HepG2 (cell line): ENCODE data around the gene ATP23. TPM values are rescaled to one million over a fixed set of nuclear protein-coding genes. Genes with fewer than 3 reads are reported as not detected.

Experiments
- ATAC-seq: fragments of 200-7000 bp; cut with Tn5 transposase; 3 replicates; pipeline ENCODE4 v1.9.1; 2020; ENCODE audit warnings: mild to moderate bottlenecking, moderate library complexity
- BruUV-seq: library from RNA; stranded (reverse); fragments of 400-500 nt; replicated peaks from 2 replicates; lab custom pipeline; 2021; lab: Mats Ljungman, UMichigan
- CTCF ChIA-PET: fragments of 300-600 bp; formaldehyde crosslinking; extraction: SDS; loops from one replicate; lab custom pipeline; 2021; ENCODE audit warnings: low total read pairs, inconsistent platforms, low intra/inter-chr PET ratio; lab: Yijun Ruan, JAX
- POLR2A ChIA-PET: fragments of 350-600 bp; sonication (Branson Sonifier 250); formaldehyde crosslinking; loops from one replicate; lab custom pipeline; 2020; ENCODE audit warnings: antibody characterized with exemption, inconsistent platforms; lab: Yijun Ruan, JAX
- DNase-seq: peaks from one replicate; pipeline ENCODE4 v3.0.0-alpha.2; 2015; ENCODE audit warnings: low spot score
- FAIRE-seq: peaks from 3 replicates; lab custom pipeline; 2011; peaks lifted over from hg19 to GRCh38; lab: Jason Lieb, UNC
- H2AFZ ChIP-seq: one replicate; pipeline ENCODE4 v1.6.1; 2011; ENCODE audit warnings: low read length, inconsistent platforms
- H3K27ac ChIP-seq: fragments of 300-600 bp; 3 replicates; pipeline ENCODE4 v1.8.0; 2011; ENCODE audit warnings: mixed run types, mild to moderate bottlenecking, mixed read lengths, low read length, inconsistent platforms; ENCODE audit not compliant: insufficient read depth; ENCODE audit errors: extremely low read length
- H3K27me3 ChIP-seq, 2 experiments: fragments of 200-600 bp in 1 of 2; 2 replicates in 1 of 2; 3 replicates in 1 of 2; pipeline versions ENCODE4 v1.6.0 to v1.8.0; 2011; ENCODE audit warnings: low read length in 2 of 2, mild to moderate bottlenecking in 2 of 2, moderate library complexity in 2 of 2, inconsistent platforms in 1 of 2; ENCODE audit not compliant: insufficient read depth in 2 of 2, control insufficient read depth in 1 of 2
- H3K36me3 ChIP-seq, 2 experiments: fragments of 200-600 bp in 1 of 2; replicated peaks in 1 of 2; 2 replicates in 1 of 2; 3 replicates in 1 of 2; pipeline versions ENCODE4 v1.5.1 to v1.8.0; 2011; ENCODE audit warnings: low read length in 2 of 2, inconsistent platforms in 1 of 2; ENCODE audit not compliant: insufficient read depth in 2 of 2, control insufficient read depth in 1 of 2
- H3K4me1 ChIP-seq: 2 replicates; pipeline ENCODE4 v1.5.1; 2012; ENCODE audit warnings: low read length, inconsistent platforms; ENCODE audit not compliant: insufficient read depth
- H3K4me2 ChIP-seq: 2 replicates; pipeline ENCODE4 v1.6.0; 2011; ENCODE audit warnings: low read depth, low read length, inconsistent platforms
- H3K4me3 ChIP-seq, 3 experiments: fragments of 200-600 bp in 1 of 3; sonication (generic), shearing (Covaris generic) in 1 of 3; replicated peaks in 1 of 3; 2 replicates each; pipeline ENCODE4 v1.5.1; 2011 to 2016; ENCODE audit warnings: low read length in 3 of 3, inconsistent platforms in 2 of 3, low read depth in 2 of 3, mild to moderate bottlenecking in 2 of 3, control low read depth in 1 of 3, mixed read lengths in 1 of 3; ENCODE audit not compliant: insufficient read depth in 1 of 3
- H3K79me2 ChIP-seq: one replicate; pipeline ENCODE4 v1.6.1; 2011; ENCODE audit warnings: low read length, inconsistent platforms; ENCODE audit not compliant: insufficient read depth
- H3K9ac ChIP-seq: 2 replicates; pipeline ENCODE4 v1.6.0; 2011; ENCODE audit warnings: mild to moderate bottlenecking, low read depth, low read length, inconsistent platforms; ENCODE audit not compliant: insufficient read depth
- H3K9me3 ChIP-seq: 2 replicates; pipeline ENCODE4 v1.5.1; 2012; ENCODE audit warnings: mild to moderate bottlenecking, low read length
- H4K20me1 ChIP-seq: 2 replicates; pipeline ENCODE4 v1.6.0; 2011; ENCODE audit warnings: inconsistent platforms, mild to moderate bottlenecking, low read length, moderate library complexity; ENCODE audit not compliant: insufficient read depth
- BCL6 ChIP-seq: IDR thresholded peaks from 2 replicates; pipeline ENCODE4 v1.6.1; 2016; ENCODE audit warnings: missing genetic modification reagents, missing compliant biosample characterization
- BRD4 ChIP-seq: sonication (generic); formaldehyde crosslinking; IDR thresholded peaks from 2 replicates; pipeline ENCODE4 v1.4.0; 2020; ENCODE audit warnings: missing genetic modification reagents
- ELF3 ChIP-seq: IDR thresholded peaks from 2 replicates; pipeline ENCODE4 v1.6.1; 2016; ENCODE audit warnings: missing genetic modification reagents, missing compliant biosample characterization
- ESRRA ChIP-seq: sonication (generic); formaldehyde crosslinking; IDR thresholded peaks from 2 replicates; pipeline ENCODE4 v1.5.1; 2020; ENCODE audit warnings: mild to moderate bottlenecking, low read depth, missing genetic modification reagents
- GABPB1 ChIP-seq: IDR thresholded peaks from 2 replicates; pipeline ENCODE4 v1.6.1; 2016; ENCODE audit warnings: mild to moderate bottlenecking, missing genetic modification reagents, moderate library complexity, missing compliant biosample characterization
- HDAC2 ChIP-seq: sonication (generic); formaldehyde crosslinking; IDR thresholded peaks from 2 replicates; pipeline ENCODE4 v1.4.0; 2020; ENCODE audit warnings: missing genetic modification reagents
- HNRNPH1 ChIP-seq: fragments of 200-400 bp; formaldehyde crosslinking; optimal IDR thresholded peaks from 2 replicates; pipeline ENCODE3; 2017; ENCODE audit warnings: mild to moderate bottlenecking, low read depth, low read length
- HNRNPL ChIP-seq: fragments of 200-400 bp; formaldehyde crosslinking; IDR thresholded peaks from 2 replicates; pipeline ENCODE4 v1.6.1; 2017; ENCODE audit warnings: mild to moderate bottlenecking, low read depth, low read length
- KAT7 ChIP-seq: IDR thresholded peaks from 2 replicates; pipeline ENCODE4 v1.6.1; 2018; ENCODE audit warnings: borderline replicate concordance, missing compliant biosample characterization
- MTA3 ChIP-seq: sonication (generic); formaldehyde crosslinking; IDR thresholded peaks from 2 replicates; pipeline ENCODE4 v1.4.0; 2020; ENCODE audit warnings: missing genetic modification reagents
- NFYB ChIP-seq: sonication (generic); formaldehyde crosslinking; IDR thresholded peaks from 2 replicates; pipeline ENCODE4 v1.4.0; 2020; ENCODE audit warnings: missing genetic modification reagents
- PHF21A ChIP-seq: sonication (generic); formaldehyde crosslinking; IDR thresholded peaks from 2 replicates; pipeline ENCODE4 v1.5.0; 2020; ENCODE audit warnings: mild to moderate bottlenecking, missing genetic modification reagents
- RELA ChIP-seq: sonication (generic); formaldehyde crosslinking; IDR thresholded peaks from 2 replicates; pipeline ENCODE4 v1.4.0; 2020; ENCODE audit warnings: missing genetic modification reagents
- RFX3 ChIP-seq: IDR thresholded peaks from 2 replicates; pipeline ENCODE4 v1.6.1; 2016; ENCODE audit warnings: missing biosample characterization, missing genetic modification reagents
- SIN3B ChIP-seq: fragments of 150-350 bp; IDR thresholded peaks from 2 replicates; pipeline ENCODE4 v1.6.1; 2014; ENCODE audit warnings: low read length
- SMAD3 ChIP-seq: sonication (generic); formaldehyde crosslinking; IDR thresholded peaks from 2 replicates; pipeline ENCODE4 v1.4.0; 2020; ENCODE audit warnings: missing genetic modification reagents
- THAP11 ChIP-seq: IDR thresholded peaks from 2 replicates; pipeline ENCODE4 v1.6.1; 2016; ENCODE audit warnings: missing biosample characterization, missing genetic modification reagents
- ZNF143 ChIP-seq: sonication (generic); formaldehyde crosslinking; IDR thresholded peaks from 2 replicates; pipeline ENCODE4 v1.4.0; 2020; ENCODE audit warnings: missing genetic modification reagents
- ZNF780A ChIP-seq: sonication (generic); formaldehyde crosslinking; IDR thresholded peaks from 2 replicates; pipeline ENCODE4 v1.8.0; 2022; ENCODE audit warnings: mild to moderate bottlenecking, missing genetic modification reagents, moderate library complexity
- WGBS: methylation state at CpG from one replicate; pipeline ENCODE4 v1.1.6; 2017; ENCODE audit warnings: low lambda C conversion rate; 5-methylcytosine and 5-hydroxymethylcytosine counted together
- in situ Hi-C: cut with HindIII; loops from 2 replicates; pipeline ENCODE4 v1.10.0; 2017; ENCODE audit warnings: low pct_unique_long_range_greater_than_20kb; ENCODE audit not compliant: extremely low pct_ligation_motif_present
- intact Hi-C: fragments of 100-400 bp; cut with micrococcal nuclease; formaldehyde crosslinking; loops from one replicate; pipeline ENCODE4 v1.10.0; 2022; ENCODE audit not compliant: unreplicated experiment
- polyA plus RNA-seq, 8 experiments: library from polyadenylated mRNA; depleted of rRNA in 3 of 8; stranded (reverse) in 7 of 8; unstranded in 1 of 8; fragments of >200 nt; fragmentation: Illumina TruSeq in 4 of 8; extraction: Trizol in 4 of 8; gene quantifications; 2 replicates each; pipeline versions ENCODE4 v1.2.1 to v1.2.3, GENCODE V29; 2011 to 2016; ENCODE audit warnings: low read depth in 4 of 8, missing spikeins in 1 of 8, mixed read lengths in 1 of 8; ENCODE audit not compliant: insufficient read depth in 1 of 8
- total RNA-seq, 5 experiments: library from RNA; depleted of rRNA; stranded (reverse); fragments of >200 nt; fragmentation: Illumina TruSeq; extraction: Trizol; gene quantifications; 2 replicates each; pipeline ENCODE4 v1.2.3, GENCODE V29; 2016; ENCODE audit warnings: low read depth in 1 of 5
- TF ChIP-seq, protein P1 (sequence below): sonication (generic); formaldehyde crosslinking; IDR thresholded peaks from 2 replicates; pipeline ENCODE4 v1.4.0; 2020; ENCODE audit warnings: missing genetic modification reagents, mild to moderate bottlenecking, borderline replicate concordance
- TF ChIP-seq, protein P2 (sequence below): sonication (generic); formaldehyde crosslinking; IDR thresholded peaks from 2 replicates; pipeline ENCODE4 v1.8.0; 2022; ENCODE audit warnings: mild to moderate bottlenecking, missing genetic modification reagents
- TF ChIP-seq, protein P3 (sequence below): sonication (generic); formaldehyde crosslinking; IDR thresholded peaks from 2 replicates; pipeline ENCODE4 v1.5.0; 2020; ENCODE audit warnings: missing genetic modification reagents

The ATP23 gene
- total and polyA plus RNA-seq, 2 of the 13 experiments (the other 11 are each of a cell fraction or from before 2014, with no cell fraction given), result 12.1 to 14.7 TPM

DNA sequence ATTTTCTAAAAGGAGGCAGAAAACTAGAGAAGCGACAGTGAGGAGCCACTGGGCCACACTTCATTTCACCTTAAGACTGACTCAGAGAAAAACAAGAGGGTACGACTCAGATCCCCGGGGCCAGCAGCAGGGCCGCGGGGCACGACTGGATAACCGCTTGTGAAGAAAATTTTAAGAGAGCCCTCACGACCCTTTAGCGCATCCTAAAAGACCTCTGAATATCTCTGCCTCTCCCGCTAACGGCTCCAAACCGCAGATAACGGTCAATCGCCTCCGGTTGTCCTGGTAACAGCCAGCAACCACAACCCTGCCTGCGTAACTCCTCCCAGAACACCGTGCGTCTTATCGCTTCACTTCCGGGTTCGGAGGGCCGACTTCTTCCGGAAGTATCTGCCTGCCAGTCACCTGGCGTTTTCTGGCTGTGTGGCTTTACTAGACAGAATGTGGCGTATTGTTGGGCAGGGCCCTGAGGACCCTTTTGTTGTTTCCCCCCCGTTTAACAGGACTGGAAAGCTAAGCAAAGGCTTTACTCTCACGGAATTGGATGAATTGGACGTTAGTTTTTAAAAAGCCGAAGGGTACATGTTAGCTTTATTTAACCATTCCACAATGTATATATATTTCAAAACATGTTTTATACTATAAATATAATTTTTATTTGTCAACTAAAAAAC lies 5.4 kb upstream of the ATP23 start:
- no TSS peak for BruUV-seq
- WGBS, result 1% methylated on average over 23 of the region's 29 CpGs
- in situ Hi-C loops, result no loop called here
- ChIA-PET CTCF (no interaction called here), POLR2A (no interaction called here)
- H3K9ac ChIP-seq, result peak overlapping the region; percentile 66
- peak; percentile 100 for ATAC-seq
- peak overlapping the region; percentile 72 for H3K4me2 ChIP-seq
- peak overlapping the region; percentile 59 for H2AFZ ChIP-seq
- H3K27ac ChIP-seq, result peak overlapping the region; percentile 57
- FAIRE-seq, result peak; percentile 85
- peaks cover 30% of the 10 kb centered on the region for H3K4me1 ChIP-seq
- H3K9me3 ChIP-seq, result no peaks in the 10 kb centered on the region
- peak overlapping the region; percentile 74 to 77 (median 74) for H3K4me3 ChIP-seq
- peak; percentile 94 for DNase-seq
- intact Hi-C loops, result no loop called here
- no peaks in the 10 kb centered on the region for H3K27me3 ChIP-seq
- no peaks in the 10 kb centered on the region for H3K36me3 ChIP-seq
- no peaks in the 10 kb centered on the region for H3K79me2 ChIP-seq
- no peaks in the 10 kb centered on the region for H4K20me1 ChIP-seq
- TF ChIP-seq NFYB (CRISPR knock-in tag), result peak; percentile 61
- no peak for TF ChIP-seq MTA3
- no peak for TF ChIP-seq ZNF780A (CRISPR knock-in tag)
- TF ChIP-seq RELA, result no peak
- TF ChIP-seq RFX3, result peak; percentile 88
- 0 out of 2 replicates have a peak, but pooled peaks have one; percentile 28 for TF ChIP-seq ESRRA (CRISPR knock-in tag)
- TF ChIP-seq, protein P1, sequence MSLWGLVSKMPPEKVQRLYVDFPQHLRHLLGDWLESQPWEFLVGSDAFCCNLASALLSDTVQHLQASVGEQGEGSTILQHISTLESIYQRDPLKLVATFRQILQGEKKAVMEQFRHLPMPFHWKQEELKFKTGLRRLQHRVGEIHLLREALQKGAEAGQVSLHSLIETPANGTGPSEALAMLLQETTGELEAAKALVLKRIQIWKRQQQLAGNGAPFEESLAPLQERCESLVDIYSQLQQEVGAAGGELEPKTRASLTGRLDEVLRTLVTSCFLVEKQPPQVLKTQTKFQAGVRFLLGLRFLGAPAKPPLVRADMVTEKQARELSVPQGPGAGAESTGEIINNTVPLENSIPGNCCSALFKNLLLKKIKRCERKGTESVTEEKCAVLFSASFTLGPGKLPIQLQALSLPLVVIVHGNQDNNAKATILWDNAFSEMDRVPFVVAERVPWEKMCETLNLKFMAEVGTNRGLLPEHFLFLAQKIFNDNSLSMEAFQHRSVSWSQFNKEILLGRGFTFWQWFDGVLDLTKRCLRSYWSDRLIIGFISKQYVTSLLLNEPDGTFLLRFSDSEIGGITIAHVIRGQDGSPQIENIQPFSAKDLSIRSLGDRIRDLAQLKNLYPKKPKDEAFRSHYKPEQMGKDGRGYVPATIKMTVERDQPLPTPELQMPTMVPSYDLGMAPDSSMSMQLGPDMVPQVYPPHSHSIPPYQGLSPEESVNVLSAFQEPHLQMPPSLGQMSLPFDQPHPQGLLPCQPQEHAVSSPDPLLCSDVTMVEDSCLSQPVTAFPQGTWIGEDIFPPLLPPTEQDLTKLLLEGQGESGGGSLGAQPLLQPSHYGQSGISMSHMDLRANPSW, result no peak
- TF ChIP-seq THAP11 (CRISPR knock-in tag), result peak; percentile 92
- TF ChIP-seq HNRNPH1, result no peak
- no peak for TF ChIP-seq BRD4 (CRISPR knock-in tag)
- peak; percentile 86 for TF ChIP-seq ELF3 (CRISPR knock-in tag)
- TF ChIP-seq SMAD3, result no peak
- no peak for TF ChIP-seq KAT7 (CRISPR knock-in tag)
- peak; percentile 94 for TF ChIP-seq GABPB1 (CRISPR knock-in tag)
- TF ChIP-seq BCL6 (CRISPR knock-in tag), result peak; percentile 41; the same call in 1 of the 2 replicates
- TF ChIP-seq HNRNPL, result no peak
- TF ChIP-seq, protein P2, sequence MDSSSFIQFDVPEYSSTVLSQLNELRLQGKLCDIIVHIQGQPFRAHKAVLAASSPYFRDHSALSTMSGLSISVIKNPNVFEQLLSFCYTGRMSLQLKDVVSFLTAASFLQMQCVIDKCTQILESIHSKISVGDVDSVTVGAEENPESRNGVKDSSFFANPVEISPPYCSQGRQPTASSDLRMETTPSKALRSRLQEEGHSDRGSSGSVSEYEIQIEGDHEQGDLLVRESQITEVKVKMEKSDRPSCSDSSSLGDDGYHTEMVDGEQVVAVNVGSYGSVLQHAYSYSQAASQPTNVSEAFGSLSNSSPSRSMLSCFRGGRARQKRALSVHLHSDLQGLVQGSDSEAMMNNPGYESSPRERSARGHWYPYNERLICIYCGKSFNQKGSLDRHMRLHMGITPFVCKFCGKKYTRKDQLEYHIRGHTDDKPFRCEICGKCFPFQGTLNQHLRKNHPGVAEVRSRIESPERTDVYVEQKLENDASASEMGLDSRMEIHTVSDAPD (CRISPR knock-in tag), result no peak
- TF ChIP-seq PHF21A (CRISPR knock-in tag), result no peak
- TF ChIP-seq ZNF143 (CRISPR knock-in tag), result peak; percentile 89
- peak; percentile 58; the same call in 1 of the 2 replicates for TF ChIP-seq HDAC2 (CRISPR knock-in tag)
- TF ChIP-seq SIN3B, result peak; percentile 65; the same call in 1 of the 2 replicates
- TF ChIP-seq, protein P3, sequence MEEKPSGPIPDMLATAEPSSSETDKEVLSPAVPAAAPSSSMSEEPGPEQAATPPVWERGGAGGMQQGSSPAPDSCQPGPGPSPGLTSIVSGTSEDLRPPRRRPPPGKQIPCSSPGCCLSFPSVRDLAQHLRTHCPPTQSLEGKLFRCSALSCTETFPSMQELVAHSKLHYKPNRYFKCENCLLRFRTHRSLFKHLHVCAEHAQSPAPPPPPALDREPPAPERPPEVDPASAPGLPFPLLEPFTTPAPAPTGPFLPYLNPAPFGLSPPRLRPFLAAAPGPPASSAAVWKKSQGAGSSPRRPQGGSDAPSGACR (CRISPR knock-in tag), result no peak
